Ovary (tissue), 9 donors: ENCODE measurements around the gene ISYNA1. TPM values are rescaled to one million over a fixed set of nuclear protein-coding genes. Genes with fewer than 3 reads are reported as not detected.

Experiments used
- DNase-seq, 5 donors: peaks; one replicate each; pipeline ENCODE4 v3.0.0-alpha.2; 2019 to 2020
- H3K27ac ChIP-seq, 2 donors: fragments of 200-600 bp; one replicate each; pipeline versions ENCODE4 v1.5.1 to v1.8.0; 2019 to 2022
- H3K27me3 ChIP-seq: fragments of 200-600 bp; one replicate; pipeline ENCODE4 v1.8.0; 2022
- H3K36me3 ChIP-seq: fragments of 200-600 bp; sonication (generic); one replicate; pipeline ENCODE4 v1.5.1; 2019
- H3K4me1 ChIP-seq: one replicate; pipeline ENCODE4 v1.8.1; 2013; ENCODE audit warnings: mild to moderate bottlenecking, moderate library complexity; ENCODE audit not compliant: insufficient read depth
- H3K4me3 ChIP-seq: fragments of 200-600 bp; sonication (generic); one replicate; pipeline ENCODE4 v1.5.1; 2017
- H3K9me3 ChIP-seq, 2 donors: fragments of 200-600 bp in 1 of 2; sonication (generic) in 1 of 2; one replicate each; pipeline versions ENCODE4 v1.5.1 to v1.8.1; 2013 to 2019; ENCODE audit warnings: mild to moderate bottlenecking in 1 of 2, moderate library complexity in 1 of 2
- CTCF ChIP-seq, 3 donors: fragments of 450-650 bp in 2 of 3; fragments of 200-600 bp in 1 of 3; IDR thresholded peaks; one replicate each; pipeline versions ENCODE4 v1.5.1 to v1.8.0; 2016 to 2022; ENCODE audit warnings: antibody characterized with exemption in 3 of 3, mild to moderate bottlenecking in 1 of 3
- EP300 ChIP-seq: sonication (generic); formaldehyde crosslinking; IDR thresholded peaks from one replicate; pipeline ENCODE4 v1.6.1; 2017; ENCODE audit warnings: antibody characterized with exemption
- POLR2A ChIP-seq: fragments of 450-650 bp; IDR thresholded peaks from one replicate; pipeline ENCODE4 v1.6.1; 2017; ENCODE audit warnings: antibody characterized with exemption, mild to moderate bottlenecking, moderate library complexity
- WGBS, 3 donors: extraction: QIAGEN DNeasy Blood & Tissue Kit in 1 of 3; methylation state at CpG; one replicate each; pipeline versions ENCODE4 v1.1.5 to v1.1.7; 2013 to 2017; 5-methylcytosine and 5-hydroxymethylcytosine counted together
- intact Hi-C, 4 donors: fragments of 100-400 bp; cut with DNase I; formaldehyde crosslinking; loops; one replicate each; pipeline versions ENCODE4 v1.11.0 to v1.15.1; 2022 to 2023
- polyA plus RNA-seq, 2 donors: library from polyadenylated mRNA; stranded (reverse); fragments of 200-250 nt in 1 of 2; fragments of 350-450 nt in 1 of 2; fragmentation: Illumina TruSeq in 1 of 2; extraction: RNeasy Lipid Tissue Mini Kit (QIAGEN cat#74804) in 1 of 2; gene quantifications; one replicate each; pipeline ENCODE4 v1.2.3, GENCODE V29; 2013 to 2014
- total RNA-seq, 7 donors: library from RNA; depleted of rRNA in 2 of 7; stranded (reverse); fragments of >200 nt in 2 of 7; fragmentation: NEBNext Ultra II Directional in 3 of 7; extraction: Animal tissue kit (Norgen Biotek cat#: 25700) in 3 of 7; gene quantifications; one replicate each; pipeline versions ENCODE4 v1.1.0 to v1.2.4, GENCODE V29; 2016 to 2023
- donor health status: DM: no; HTN: no; CAD: no; lungs with moderate emphysema.
- donor health status: DM: no; HTN: no; CAD: no.
- donor health status: Bipolar disorder and iron deficiency.
- donor health status: DM: yes; HTN: yes; CAD: no.
- donor health status: DM: no; HTN: no; CAD: no.
- donor health status: DM: yes; HTN: yes; CAD: no.

ISYNA1 gene
- total and polyA plus RNA-seq, 9 donors = 9.6 to 345 (median 183) TPM

- WGBS, 3 donors = 6 to 11% (median 9%) methylated on average over 30 to 33 of the region's 33 CpGs
- H3K27me3 ChIP-seq = no peaks in the 10 kb centered on the region
- no peak within 1 kb of the TSS for H3K4me3 ChIP-seq
- H3K9me3 ChIP-seq = no peaks in the 10 kb centered on the region
- peaks cover 18% of the 10 kb centered on the region for H3K4me1 ChIP-seq
- intact Hi-C loops = no loop called here
- TF ChIP-seq CTCF (IDR thresholded peaks at IDR 0.05) (no peak), POLR2A (no peak), EP300 (no peak)
- peak; percentile 47 to 76 (median 57) for DNase-seq
- H3K27ac ChIP-seq = peak within 1 kb of the TSS in 1 of 2 donors; percentile 5
- no peaks in the 10 kb centered on the region for H3K36me3 ChIP-seq
Measured at GRCh38 chr19:18397242-18398202, 40.4 kb downstream of the ISYNA1 start, which contains the start of gene LRRC25. Gene LRRC25, minus strand, starts transcription at chr19:18397622. Its CDS starts 659 bp downstream, at chr19:18396963.

GRCh38 chr19:18396471-18397241 lies 41.3 kb downstream of the ISYNA1 start:
- peak in 3 of 5 donors; percentile 54 to 70 (median 59) for DNase-seq
- no peaks in the 10 kb centered on the region for H3K27me3 ChIP-seq
- H3K36me3 ChIP-seq = no peaks in the 10 kb centered on the region
- 15 to 36% (median 19%) methylated on average over 37 of the region's 37 CpGs for WGBS, 3 donors
- intact Hi-C loops = no loop called here
- no peak overlapping the region for H3K4me3 ChIP-seq
- TF ChIP-seq POLR2A (no peak), CTCF (IDR thresholded peaks at IDR 0.05) (no peak), EP300 (no peak)
- peaks cover 19% of the 10 kb centered on the region for H3K4me1 ChIP-seq
- H3K9me3 ChIP-seq = no peaks in the 10 kb centered on the region
- H3K27ac ChIP-seq = peak overlapping the region in 1 of 2 donors; percentile 5

- intact Hi-C loops = loop anchor here in 1 of 4 donors (5.0 kb wide), 1 partner anchor 47 kb away; no protein-coding TSS in a partner anchor
- no peaks in the 10 kb centered on the region for H3K9me3 ChIP-seq
- DNase-seq = peak in 2 of 5 donors; percentile 51 to 61
- peaks cover 19% of the 10 kb centered on the region for H3K4me1 ChIP-seq
- H3K27me3 ChIP-seq = no peaks in the 10 kb centered on the region
- no peak overlapping the region for H3K4me3 ChIP-seq
- no peak for TF ChIP-seq EP300
- no peak for TF ChIP-seq CTCF (IDR thresholded peaks at IDR 0.05)
- no peak overlapping the region for H3K27ac ChIP-seq
- H3K36me3 ChIP-seq = no peaks in the 10 kb centered on the region
- 30 to 39% (median 31%) methylated on average over 7 of the region's 7 CpGs for WGBS, 3 donors
Measured at GRCh38 chr19:18393836-18394235, 44.1 kb downstream of the ISYNA1 start.

GRCh38 chr19:18392926-18393325 lies 45.0 kb downstream of the ISYNA1 start:
- H3K4me1 ChIP-seq = peaks cover 21% of the 10 kb centered on the region
- TF ChIP-seq POLR2A (no peak), CTCF (IDR thresholded peaks at IDR 0.05) (no peak), EP300 (no peak)
- no peaks in the 10 kb centered on the region for H3K36me3 ChIP-seq
- intact Hi-C loops = loop anchor here in 1 of 4 donors (5.0 kb wide), 1 partner anchor 46 kb away; no protein-coding TSS in a partner anchor
- H3K27ac ChIP-seq = peak overlapping the region in 1 of 2 donors; percentile 12
- H3K27me3 ChIP-seq = no peaks in the 10 kb centered on the region
- no peak overlapping the region for H3K4me3 ChIP-seq
- no peaks in the 10 kb centered on the region for H3K9me3 ChIP-seq
- WGBS, 3 donors = 78 to 81% (median 80%) methylated on average over 5 of the region's 5 CpGs
- DNase-seq = no peak
